ENCODE measurements around the gene C2orf49.
A peak's percentile ranks its signal among the peaks of the same experiment; 100 is the strongest.

The C2orf49 gene

GRCh38 chr2:105337122-105338019 lies at the start of gene C2orf49:
Gene C2orf49, plus strand, starts transcription at chr2:105337540. Its CDS starts 48 bp downstream, at chr2:105337588.
- no peaks in the 10 kb centered on the region; the same call in none of the 2 replicates for H3K36me3 ChIP-seq (ENCODE audit: control insufficient read depth, insufficient read depth, low read length)
- no peak for TF ChIP-seq CTCF (IDR thresholded peaks at IDR 0.05; ENCODE audit: insufficient read depth, low read length, poor library complexity, severe bottlenecking)
- no peaks in the 10 kb centered on the region for H3K27me3 ChIP-seq (replicated peaks; ENCODE audit: control insufficient read depth, insufficient read depth, low read length)
- DNase-seq (ENCODE audit: extremely low read depth, insufficient read length): peak; percentile 89
- peak within 1 kb of the TSS; percentile 95 for H3K4me3 ChIP-seq (replicated peaks; ENCODE audit: low read depth, low read length)

- H3K36me3 ChIP-seq (ENCODE audit: control insufficient read depth, insufficient read depth, low read length): peaks cover 16% of the 10 kb centered on the region
- TF ChIP-seq CTCF (IDR thresholded peaks at IDR 0.05; ENCODE audit: insufficient read depth, low read length, poor library complexity, severe bottlenecking): peak; percentile 40
- no peak for DNase-seq (ENCODE audit: extremely low read depth, insufficient read length)
Observed at GRCh38 chr2:105287692-105288091, 49.6 kb upstream of the C2orf49 start.

GRCh38 chr2:105288133-105288532 lies 49.2 kb upstream of the C2orf49 start:
- DNase-seq (ENCODE audit: extremely low read depth, insufficient read length): no peak
- H3K4me3 ChIP-seq (replicated peaks; ENCODE audit: low read depth, low read length): no peak overlapping the region
- H3K36me3 ChIP-seq (ENCODE audit: control insufficient read depth, insufficient read depth, low read length): peaks cover 16% of the 10 kb centered on the region
- H3K27me3 ChIP-seq (replicated peaks; ENCODE audit: control insufficient read depth, insufficient read depth, low read length): no peaks in the 10 kb centered on the region
- TF ChIP-seq CTCF (IDR thresholded peaks at IDR 0.05; ENCODE audit: insufficient read depth, low read length, poor library complexity, severe bottlenecking): no peak

More at GRCh38 chr2:105287692-105288091, 49.6 kb upstream of the C2orf49 start:
- Histone ChIP-seq H3K4me3 (replicated peaks; ENCODE audit: low read depth, low read length) (no peak overlapping the region), H3K27me3 (replicated peaks; ENCODE audit: control insufficient read depth, insufficient read depth, low read length) (no peaks in the 10 kb centered on the region)

GRCh38 chr2:105290981-105291660 lies 46.2 kb upstream of the C2orf49 start:
- no peak overlapping the region for H3K4me3 ChIP-seq (replicated peaks; ENCODE audit: low read depth, low read length)
- no peak for DNase-seq (ENCODE audit: extremely low read depth, insufficient read length)
- no peak for TF ChIP-seq CTCF (IDR thresholded peaks at IDR 0.05; ENCODE audit: insufficient read depth, low read length, poor library complexity, severe bottlenecking)
- H3K27me3 ChIP-seq (replicated peaks; ENCODE audit: control insufficient read depth, insufficient read depth, low read length): no peaks in the 10 kb centered on the region
- peaks cover 19% of the 10 kb centered on the region for H3K36me3 ChIP-seq (ENCODE audit: control insufficient read depth, insufficient read depth, low read length)

- TF ChIP-seq CTCF (IDR thresholded peaks at IDR 0.05; ENCODE audit: insufficient read depth, low read length, poor library complexity, severe bottlenecking): no peak
- Histone ChIP-seq H3K4me3 (replicated peaks; ENCODE audit: low read depth, low read length) (no peak overlapping the region), H3K36me3 (ENCODE audit: control insufficient read depth, insufficient read depth, low read length) (peaks cover 14% of the 10 kb centered on the region), H3K27me3 (replicated peaks; ENCODE audit: control insufficient read depth, insufficient read depth, low read length) (no peaks in the 10 kb centered on the region)
- no peak for DNase-seq (ENCODE audit: extremely low read depth, insufficient read length)
Observed at GRCh38 chr2:105291981-105292380, 45.4 kb upstream of the C2orf49 start.

Data from GM06990 (cell line).